GM15510 (cell line): ENCODE measurements around the gene PLEKHA1.

ENCODE experiments used
- POLR2A ChIP-seq: IDR thresholded peaks from 3 replicates; pipeline ENCODE4 v1.6.1; 2011; ENCODE audit warnings: borderline replicate concordance; ENCODE audit not compliant: insufficient read length; ENCODE audit errors: extremely low read depth

Gene PLEKHA1

GRCh38 chr10:122341141-122341810, 33.2 kb upstream of the PLEKHA1 start:
- TF ChIP-seq POLR2A = no peak

GRCh38 chr10:122342293-122343134, 32.0 kb upstream of the PLEKHA1 start:
- no peak for TF ChIP-seq POLR2A

GRCh38 chr10:122343135-122343800, 31.2 kb upstream of the PLEKHA1 start:
- no peak for TF ChIP-seq POLR2A

- TF ChIP-seq POLR2A = no peak
Measured at GRCh38 chr10:122343936-122344335, 30.6 kb upstream of the PLEKHA1 start.

GRCh38 chr10:122344741-122345258, 29.7 kb upstream of the PLEKHA1 start:
- no peak for TF ChIP-seq POLR2A

- no peak for TF ChIP-seq POLR2A
Measured at GRCh38 chr10:122346326-122346950, 28.1 kb upstream of the PLEKHA1 start.

- no peak for TF ChIP-seq POLR2A
Measured at GRCh38 chr10:122347170-122347841, 27.2 kb upstream of the PLEKHA1 start.

GRCh38 chr10:122348512-122348911, 26.0 kb upstream of the PLEKHA1 start:
- no peak for TF ChIP-seq POLR2A

- TF ChIP-seq POLR2A = no peak
Measured at GRCh38 chr10:122348935-122349361, 25.6 kb upstream of the PLEKHA1 start.

- TF ChIP-seq POLR2A = no peak
Measured at GRCh38 chr10:122349758-122350369, 24.6 kb upstream of the PLEKHA1 start.

GRCh38 chr10:122350893-122351292, 23.6 kb upstream of the PLEKHA1 start:
- TF ChIP-seq POLR2A = no peak

GRCh38 chr10:122352817-122353525, 21.5 kb upstream of the PLEKHA1 start:
- TF ChIP-seq POLR2A = no peak

- no peak for TF ChIP-seq POLR2A
Measured at GRCh38 chr10:122354383-122354782, 20.1 kb upstream of the PLEKHA1 start.
